OCI-LY3 (cell line): ENCODE measurements around the gene SH3BGRL3.

ENCODE experiments used
- H2AFZ ChIP-seq: fragments of 200-600, 300-600 bp; shearing (Covaris generic); 2 replicates; pipeline ENCODE4 v1.6.0; 2014; ENCODE audit warnings: antibody characterized with exemption, low read depth, low read length
- H3K27ac ChIP-seq: fragments of 200-600, 300-600 bp; sonication (generic); 2 replicates; pipeline ENCODE4 v1.5.1; 2014; ENCODE audit warnings: mild to moderate bottlenecking, low read length, moderate library complexity, mixed read lengths
- H3K27me3 ChIP-seq: fragments of 200-600, 300-600 bp; sonication (generic); 2 replicates; pipeline ENCODE4 v1.6.1; 2014; ENCODE audit warnings: low read depth, low read length, mixed read lengths
- H3K36me3 ChIP-seq: fragments of 200-600, 300-600 bp; sonication (generic); replicated peaks from 2 replicates; pipeline ENCODE3; 2014; ENCODE audit warnings: low read depth, low read length, mixed read lengths
- H3K4me1 ChIP-seq: fragments of 300-600, 200-600 bp; sonication (generic); 2 replicates; pipeline ENCODE4 v1.6.1; 2014; ENCODE audit warnings: low read length, mixed read lengths
- H3K4me2 ChIP-seq: fragments of 200-600, 300-600 bp; sonication (generic); 2 replicates; pipeline ENCODE4 v1.6.1; 2014; ENCODE audit warnings: low read length, mixed read lengths
- H3K4me3 ChIP-seq: fragments of 300-600, 200-600 bp; sonication (generic); 2 replicates; pipeline ENCODE4 v1.5.1; 2014; ENCODE audit warnings: antibody characterized with exemption, mild to moderate bottlenecking, low read length, moderate library complexity
- H3K79me2 ChIP-seq: fragments of 300-600, 200-600 bp; shearing (Covaris generic); 2 replicates; pipeline ENCODE4 v1.6.1; 2014; ENCODE audit warnings: mild to moderate bottlenecking, low read length, mixed read lengths
- H3K9ac ChIP-seq: fragments of 300-600, 200-600 bp; shearing (Covaris generic); 2 replicates; pipeline ENCODE4 v1.6.0; 2014; ENCODE audit warnings: mild to moderate bottlenecking, low read length, moderate library complexity
- H3K9me3 ChIP-seq: fragments of 200-600, 300-600 bp; shearing (Covaris generic); 2 replicates; pipeline ENCODE4 v1.6.1; 2014; ENCODE audit warnings: low read length, mixed read lengths; ENCODE audit not compliant: insufficient read depth
- H4K20me1 ChIP-seq: fragments of 200-600, 300-600 bp; sonication (generic); 2 replicates; pipeline ENCODE4 v1.6.1; 2016; ENCODE audit warnings: low read length, mixed read lengths; ENCODE audit not compliant: insufficient read depth
- EZH2phosphoT487 ChIP-seq: fragments of 200-600 bp; shearing (Covaris generic); IDR thresholded peaks from 2 replicates; pipeline ENCODE4 v1.6.1; 2018; ENCODE audit warnings: antibody characterized with exemption, mixed run types, low read depth
- TF ChIP-seq, protein P1 (sequence below): fragments of 200-600, 300-600 bp; sonication (generic); IDR thresholded peaks from 2 replicates; pipeline ENCODE4 v1.5.1; 2014; ENCODE audit warnings: antibody characterized with exemption, low read length, low read depth

SH3BGRL3 gene

DNA sequence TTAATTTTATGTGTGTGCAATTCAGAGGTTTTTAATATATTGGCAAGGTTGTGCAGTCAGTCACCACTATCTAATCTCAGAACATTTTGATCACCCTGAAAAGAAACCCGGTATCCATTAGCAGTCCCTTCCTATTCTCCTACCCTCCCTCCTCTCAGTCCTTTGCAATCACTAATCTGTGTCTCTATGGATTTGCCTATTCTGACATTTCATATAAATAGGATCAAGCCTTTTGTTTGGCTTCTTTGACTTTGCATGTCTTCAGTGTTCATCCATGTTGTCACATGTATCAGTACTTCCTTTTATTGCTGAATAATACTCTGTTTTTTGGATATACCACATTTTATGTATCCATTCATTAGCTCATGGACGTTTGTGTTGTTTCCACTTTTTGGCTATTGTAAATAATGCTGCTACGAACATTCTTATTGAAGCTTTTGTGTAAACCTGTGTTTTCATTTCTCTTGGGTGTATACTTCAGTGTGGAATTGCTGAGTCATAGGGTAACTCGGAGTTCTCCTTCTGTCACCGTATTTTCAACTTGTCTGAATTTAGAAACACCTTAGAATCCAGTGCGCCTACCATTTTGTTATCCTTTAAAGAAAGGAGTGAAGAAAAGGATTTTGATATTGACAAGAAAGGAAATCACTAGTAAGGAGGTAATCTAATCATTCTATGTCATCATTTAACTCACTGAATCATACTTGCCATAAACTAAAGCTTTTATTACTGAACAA, 42.5 kb upstream of the SH3BGRL3 start:
- H3K27ac ChIP-seq, result 0 out of 2 replicates have a peak overlapping the region, but pooled peaks have one; percentile 11
- no peak overlapping the region for H2AFZ ChIP-seq
- no peaks in the 10 kb centered on the region for H4K20me1 ChIP-seq
- H3K4me1 ChIP-seq, result peaks cover 19% of the 10 kb centered on the region
- no peak overlapping the region for H3K9ac ChIP-seq
- H3K4me3 ChIP-seq, result peak overlapping the region; percentile 24; the same call in 1 of the 2 replicates
- peaks cover 65% of the 10 kb centered on the region for H3K79me2 ChIP-seq
- no peaks in the 10 kb centered on the region for H3K9me3 ChIP-seq
- peaks cover 2% of the 10 kb centered on the region for H3K36me3 ChIP-seq
- H3K4me2 ChIP-seq, result peak overlapping the region; percentile 41
- H3K27me3 ChIP-seq, result no peaks in the 10 kb centered on the region
- TF ChIP-seq, protein P1, sequence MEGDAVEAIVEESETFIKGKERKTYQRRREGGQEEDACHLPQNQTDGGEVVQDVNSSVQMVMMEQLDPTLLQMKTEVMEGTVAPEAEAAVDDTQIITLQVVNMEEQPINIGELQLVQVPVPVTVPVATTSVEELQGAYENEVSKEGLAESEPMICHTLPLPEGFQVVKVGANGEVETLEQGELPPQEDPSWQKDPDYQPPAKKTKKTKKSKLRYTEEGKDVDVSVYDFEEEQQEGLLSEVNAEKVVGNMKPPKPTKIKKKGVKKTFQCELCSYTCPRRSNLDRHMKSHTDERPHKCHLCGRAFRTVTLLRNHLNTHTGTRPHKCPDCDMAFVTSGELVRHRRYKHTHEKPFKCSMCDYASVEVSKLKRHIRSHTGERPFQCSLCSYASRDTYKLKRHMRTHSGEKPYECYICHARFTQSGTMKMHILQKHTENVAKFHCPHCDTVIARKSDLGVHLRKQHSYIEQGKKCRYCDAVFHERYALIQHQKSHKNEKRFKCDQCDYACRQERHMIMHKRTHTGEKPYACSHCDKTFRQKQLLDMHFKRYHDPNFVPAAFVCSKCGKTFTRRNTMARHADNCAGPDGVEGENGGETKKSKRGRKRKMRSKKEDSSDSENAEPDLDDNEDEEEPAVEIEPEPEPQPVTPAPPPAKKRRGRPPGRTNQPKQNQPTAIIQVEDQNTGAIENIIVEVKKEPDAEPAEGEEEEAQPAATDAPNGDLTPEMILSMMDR, result no peak
- no peak for TF ChIP-seq EZH2phosphoT487

DNA sequence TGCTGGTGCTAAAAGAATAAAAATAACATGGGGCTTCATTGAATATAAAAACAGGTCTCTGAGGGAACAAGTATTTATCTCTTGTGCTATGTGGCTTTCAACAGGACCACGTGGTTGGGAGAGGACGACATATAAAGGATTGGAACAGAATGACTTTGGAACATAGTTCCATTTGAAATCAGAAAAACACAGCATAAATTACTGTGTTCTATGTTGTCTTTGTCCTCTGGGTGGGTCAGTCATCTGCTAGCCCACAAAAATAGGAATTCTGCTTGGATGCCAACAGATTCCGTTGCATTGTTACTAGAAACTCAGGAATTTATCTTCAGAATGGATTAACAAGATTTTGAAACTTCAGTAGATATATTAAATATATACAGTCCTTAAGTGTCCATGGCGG, 40.0 kb upstream of the SH3BGRL3 start:
- no peak overlapping the region for H3K4me2 ChIP-seq
- H3K9ac ChIP-seq, result no peak overlapping the region
- H2AFZ ChIP-seq, result no peak overlapping the region
- H3K4me3 ChIP-seq, result no peak overlapping the region
- no peaks in the 10 kb centered on the region for H3K9me3 ChIP-seq
- H3K27me3 ChIP-seq, result no peaks in the 10 kb centered on the region
- H4K20me1 ChIP-seq, result no peaks in the 10 kb centered on the region
- H3K36me3 ChIP-seq, result peaks cover 8% of the 10 kb centered on the region
- H3K27ac ChIP-seq, result no peak overlapping the region
- H3K4me1 ChIP-seq, result peaks cover 15% of the 10 kb centered on the region
- H3K79me2 ChIP-seq, result peaks cover 63% of the 10 kb centered on the region
- TF ChIP-seq EZH2phosphoT487, result no peak
- TF ChIP-seq, protein P1, result no peak

DNA sequence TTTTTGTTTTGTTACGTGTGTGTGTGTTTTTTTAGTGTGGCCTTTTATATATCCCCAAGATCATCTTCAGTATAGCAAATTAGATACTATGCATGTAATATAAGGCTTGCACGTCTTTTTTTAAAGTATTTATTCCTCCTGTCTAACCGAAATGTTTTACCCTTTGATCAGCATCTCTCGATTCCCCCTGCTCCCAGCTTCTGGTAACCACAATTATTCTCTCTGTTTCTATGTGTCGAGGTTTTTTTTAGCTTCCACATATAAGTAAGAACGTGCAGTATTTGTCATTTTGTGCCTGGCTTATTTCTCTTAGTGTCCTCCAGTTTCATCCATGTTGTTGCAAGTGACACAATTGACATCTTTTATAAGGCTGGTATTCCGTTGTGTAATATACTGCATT, 27.2 kb upstream of the SH3BGRL3 start:
- TF ChIP-seq EZH2phosphoT487, result no peak
- no peaks in the 10 kb centered on the region; the same call in 1 of the 2 replicates for H3K79me2 ChIP-seq
- H3K4me1 ChIP-seq, result no peaks in the 10 kb centered on the region

DNA sequence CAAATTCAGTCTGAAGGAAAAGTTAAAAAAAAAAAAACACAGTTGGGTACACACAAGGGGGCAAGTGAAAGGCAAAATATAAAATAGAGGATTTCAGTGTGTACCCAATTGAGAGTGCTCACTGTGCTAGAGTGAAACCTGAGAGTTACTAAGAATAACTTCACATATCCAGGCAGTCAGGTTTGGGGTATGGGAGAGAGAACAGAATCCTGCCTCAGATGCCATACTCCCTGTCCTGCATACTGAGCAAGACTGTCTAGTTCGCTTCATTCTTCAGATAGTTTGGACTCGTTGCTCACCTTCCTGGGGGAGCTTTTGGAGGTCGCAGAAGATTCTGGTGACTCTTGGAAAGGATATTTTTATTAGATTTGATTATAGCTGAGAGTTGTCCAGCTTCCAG, 25.5 kb upstream of the SH3BGRL3 start:
- no peak overlapping the region for H3K4me2 ChIP-seq
- no peaks in the 10 kb centered on the region for H3K4me1 ChIP-seq
- no peaks in the 10 kb centered on the region for H3K9me3 ChIP-seq
- H2AFZ ChIP-seq, result no peak overlapping the region
- H3K36me3 ChIP-seq, result peaks cover 16% of the 10 kb centered on the region
- no peak overlapping the region for H3K27ac ChIP-seq
- no peaks in the 10 kb centered on the region; the same call in 1 of the 2 replicates for H3K79me2 ChIP-seq
- no peak overlapping the region for H3K4me3 ChIP-seq
- no peak for TF ChIP-seq EZH2phosphoT487
- TF ChIP-seq, protein P1, result no peak
- no peaks in the 10 kb centered on the region for H3K27me3 ChIP-seq
- no peak overlapping the region for H3K9ac ChIP-seq
- H4K20me1 ChIP-seq, result no peaks in the 10 kb centered on the region

More for the DNA sequence above, 27.2 kb upstream of the SH3BGRL3 start:
- Histone ChIP-seq H3K27ac (no peak overlapping the region), H3K9ac (no peak overlapping the region), H3K4me3 (no peak overlapping the region), H4K20me1 (no peaks in the 10 kb centered on the region), H3K36me3 (peaks cover 7% of the 10 kb centered on the region), H3K9me3 (no peaks in the 10 kb centered on the region), H3K4me2 (no peak overlapping the region), H2AFZ (no peak overlapping the region), H3K27me3 (no peaks in the 10 kb centered on the region)
